Hematopoietic multipotent progenitor cell treated with erythropoietin and hydrocortisone succinate and interleukin-3 and kit ligand, for 4 days (in vitro differentiated cells): Measurements from ENCODE around the gene AGAP1.

Experiments used
- DNase-seq: peaks from one replicate; pipeline ENCODE4 v3.0.0-alpha.2; 2015

Gene AGAP1

DNA sequence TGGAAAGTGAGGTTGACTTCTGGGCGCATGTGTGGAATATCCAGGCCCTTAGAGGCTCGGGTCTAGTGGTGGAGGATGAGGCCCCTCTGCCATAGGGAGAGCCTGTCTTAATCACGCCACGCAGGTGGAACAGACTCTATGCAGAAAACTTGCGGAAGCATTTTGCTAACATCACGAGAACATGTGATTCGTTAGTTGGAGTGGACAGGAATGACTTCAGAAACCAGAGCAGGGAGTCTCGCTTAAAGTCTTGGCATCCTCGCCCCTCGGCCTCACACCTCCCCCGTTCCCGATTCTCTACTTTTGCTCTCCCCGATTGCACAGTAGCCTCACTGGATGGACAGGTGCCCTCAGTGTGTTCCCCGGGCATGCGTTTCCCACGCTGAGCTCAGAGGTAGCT lies 340.9 kb downstream of the AGAP1 start:
- no peak for DNase-seq

DNA sequence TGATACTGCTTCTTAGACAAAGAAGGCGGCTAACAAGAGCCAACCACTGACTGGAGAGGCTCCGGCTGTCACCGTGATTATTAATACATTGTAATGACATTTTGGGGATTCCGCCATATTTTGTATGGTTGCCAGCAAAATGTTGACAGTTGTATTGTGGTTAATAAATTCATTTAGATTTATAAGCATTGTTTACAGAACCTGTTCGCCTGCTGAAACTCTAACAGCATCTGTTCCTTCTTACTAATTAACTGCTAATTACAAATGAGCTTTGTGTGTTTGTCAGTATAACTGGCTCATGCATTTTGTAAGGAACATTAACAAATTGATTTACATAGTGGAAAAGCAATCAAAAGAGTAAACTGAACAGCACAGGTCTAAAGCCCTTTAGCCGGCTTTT lies 342.0 kb downstream of the AGAP1 start:
- DNase-seq = no peak

DNA sequence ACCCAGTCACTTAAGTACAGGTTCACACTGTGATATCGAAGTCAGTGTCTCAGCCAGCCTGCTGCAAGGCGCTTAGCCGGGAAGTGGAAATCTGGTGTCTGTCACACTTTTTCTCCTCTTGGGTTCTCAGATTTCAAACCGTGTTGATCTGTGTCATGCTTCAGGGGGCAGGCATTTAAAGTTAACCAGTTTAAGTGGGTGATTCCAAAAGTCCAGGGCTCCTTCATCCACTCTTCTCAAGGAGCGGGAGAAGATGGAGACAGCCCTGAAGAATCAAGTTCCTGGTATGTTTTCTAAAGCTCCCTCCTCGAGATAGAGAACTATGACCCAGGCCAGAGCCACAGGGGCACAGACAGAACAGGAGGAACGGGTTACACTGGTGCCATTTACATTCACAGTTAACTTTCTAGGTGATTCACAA lies 342.7 kb downstream of the AGAP1 start:
- DNase-seq = no peak

DNA sequence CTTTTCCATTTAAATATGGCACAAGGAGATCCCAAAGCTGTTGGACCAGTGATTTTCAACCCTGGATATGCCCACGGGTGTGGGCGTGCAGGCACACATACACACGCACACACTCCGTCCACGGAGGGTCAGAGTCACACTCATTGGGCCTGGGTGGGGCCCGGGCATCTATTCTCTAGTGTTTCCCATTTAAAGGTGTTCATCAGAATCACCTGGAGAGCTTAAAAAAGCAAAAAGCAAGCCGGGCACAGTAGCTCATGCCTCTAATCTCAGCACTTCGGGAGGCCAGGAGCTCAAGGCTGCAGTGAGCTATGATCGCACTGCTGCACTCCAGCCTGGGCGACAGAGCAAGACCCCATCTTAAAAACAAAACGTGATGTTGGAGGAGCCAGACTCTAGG lies 345.4 kb downstream of the AGAP1 start:
- DNase-seq = no peak

DNA sequence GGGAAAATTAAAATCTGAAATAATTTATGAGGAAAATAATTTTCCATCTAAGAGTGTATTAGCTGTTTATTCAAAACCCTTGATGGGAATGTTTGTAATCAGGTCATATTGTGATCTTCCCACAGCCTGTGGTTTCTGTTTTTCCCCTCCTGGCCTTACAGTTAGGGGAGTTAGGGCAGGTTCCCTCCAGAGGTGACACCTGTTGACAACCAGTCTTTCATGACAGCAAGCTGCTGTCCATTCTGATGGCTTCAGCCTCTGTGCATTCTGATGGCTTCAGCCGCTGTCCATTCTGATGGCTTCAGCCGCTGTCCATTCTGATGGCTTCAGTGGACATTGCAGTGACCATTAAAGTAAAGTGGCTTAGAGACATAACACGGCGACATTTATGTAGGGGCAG lies 346.1 kb downstream of the AGAP1 start:
- no peak for DNase-seq

DNA sequence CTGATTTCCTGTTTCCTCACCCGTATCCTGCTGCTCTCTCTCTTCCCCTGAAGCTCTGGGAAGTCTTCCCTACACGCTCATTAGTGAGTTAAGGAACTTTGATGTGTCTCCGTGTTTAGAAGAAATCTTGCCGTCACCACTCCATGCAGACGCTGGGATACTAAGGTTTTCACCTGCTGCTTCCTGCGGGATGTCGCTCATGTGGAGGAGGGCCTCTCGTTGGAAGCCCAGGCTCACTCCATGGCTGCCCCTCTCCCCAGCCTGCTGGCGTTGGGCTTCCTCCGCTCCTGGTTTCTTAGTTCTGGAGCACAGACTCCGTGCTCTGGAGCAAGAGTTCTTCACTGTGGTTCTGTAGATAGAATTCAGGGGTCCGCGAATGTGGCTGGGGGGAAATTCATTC lies 348.0 kb downstream of the AGAP1 start:
- no peak for DNase-seq

DNA sequence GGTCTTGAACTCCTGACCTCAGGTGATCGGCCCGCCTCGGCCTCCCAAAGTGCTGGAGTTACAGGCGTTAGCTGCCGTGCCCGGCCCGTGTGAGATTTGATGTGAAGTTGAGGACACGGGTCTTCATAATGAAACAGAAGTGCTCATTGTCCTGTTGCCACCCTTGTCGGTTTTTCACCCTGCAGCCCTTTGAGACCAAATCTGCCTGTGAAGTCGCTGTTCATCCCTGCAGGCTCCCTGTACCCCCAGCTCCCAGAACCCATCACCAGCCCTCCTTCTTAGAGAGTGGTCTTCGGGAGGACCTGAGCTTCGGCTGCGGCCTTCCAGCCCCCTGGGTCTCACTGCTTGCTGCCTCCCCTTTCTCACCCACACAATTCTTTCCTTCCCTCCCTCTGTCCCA lies 349.1 kb downstream of the AGAP1 start:
- DNase-seq = no peak

DNA sequence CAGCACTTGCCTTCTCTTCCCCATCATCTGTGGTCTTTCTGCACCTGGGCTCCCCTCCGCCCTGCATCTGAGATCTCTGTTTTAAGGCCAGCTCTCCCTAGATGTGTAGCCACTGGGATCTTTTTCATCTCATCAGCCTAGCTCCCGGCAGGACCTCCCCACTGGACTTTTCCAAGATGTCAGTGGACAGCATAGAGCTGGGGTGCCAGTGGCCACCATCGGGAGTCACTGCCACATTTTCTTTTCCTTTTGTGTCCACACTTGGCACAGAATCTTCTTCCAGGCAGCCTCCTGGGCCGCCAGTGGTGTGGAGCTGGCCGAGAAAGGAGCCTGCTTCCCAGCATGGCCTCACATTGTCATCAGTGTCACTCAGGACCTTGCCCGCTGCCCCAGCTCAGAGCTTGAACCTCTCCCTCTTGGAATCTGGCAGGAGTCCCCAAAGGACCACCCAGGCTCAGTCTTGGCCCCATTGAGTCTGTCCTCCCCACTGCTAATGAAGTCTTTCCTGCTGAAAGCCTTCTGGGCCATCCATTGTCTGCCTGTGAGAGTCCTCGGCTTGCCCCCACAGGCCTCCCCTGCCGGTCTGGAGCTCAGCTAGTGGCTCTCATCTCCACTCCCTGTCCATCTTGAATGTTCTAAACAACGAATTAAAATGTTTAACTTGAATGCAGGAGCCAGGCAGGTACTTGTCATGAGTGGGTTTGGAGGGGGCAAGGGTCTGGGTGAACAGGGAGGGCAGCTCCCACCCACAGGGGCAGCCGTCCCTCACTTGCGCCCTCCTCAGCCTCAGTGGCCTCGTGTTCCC lies 349.9 kb downstream of the AGAP1 start:
- no peak for DNase-seq

DNA sequence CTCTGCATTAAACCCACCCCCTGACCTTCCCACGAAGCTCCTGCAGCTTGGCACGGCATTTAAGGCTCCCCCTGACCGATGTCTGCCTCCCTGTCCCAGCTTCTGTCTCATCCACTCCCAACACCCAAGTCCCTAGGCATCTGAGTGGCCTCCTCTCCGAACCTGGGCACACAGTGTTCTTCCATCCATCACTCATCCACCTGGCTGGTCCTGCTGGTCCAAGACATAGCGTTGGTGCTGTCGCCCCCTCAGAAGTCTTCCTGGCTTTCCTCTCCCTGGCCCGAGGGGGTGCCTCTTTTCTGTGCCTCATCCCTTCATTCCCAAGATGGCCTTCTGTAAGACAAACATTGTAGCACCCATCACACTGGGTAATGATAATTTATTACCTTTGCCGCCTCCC lies 350.7 kb downstream of the AGAP1 start:
- DNase-seq = no peak

DNA sequence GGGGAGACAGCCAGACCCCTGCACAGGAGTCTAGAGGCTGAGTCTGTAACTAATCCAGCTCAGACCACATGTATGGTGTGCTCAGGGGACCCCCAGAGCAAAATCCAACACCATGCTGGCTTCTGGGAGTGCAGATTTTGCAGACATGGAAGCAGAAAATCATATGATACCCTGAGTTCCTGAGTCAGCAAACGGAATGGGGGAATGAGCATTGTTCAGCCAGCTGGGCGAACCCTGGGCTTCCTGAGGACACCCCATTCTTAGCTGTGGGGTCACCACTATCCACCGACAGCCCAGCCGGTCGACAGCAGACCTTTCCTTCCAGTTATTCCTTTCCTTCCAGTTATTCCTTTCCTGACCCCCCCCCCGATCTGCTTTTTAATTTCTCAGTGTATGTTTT lies 351.4 kb downstream of the AGAP1 start:
- no peak for DNase-seq

DNA sequence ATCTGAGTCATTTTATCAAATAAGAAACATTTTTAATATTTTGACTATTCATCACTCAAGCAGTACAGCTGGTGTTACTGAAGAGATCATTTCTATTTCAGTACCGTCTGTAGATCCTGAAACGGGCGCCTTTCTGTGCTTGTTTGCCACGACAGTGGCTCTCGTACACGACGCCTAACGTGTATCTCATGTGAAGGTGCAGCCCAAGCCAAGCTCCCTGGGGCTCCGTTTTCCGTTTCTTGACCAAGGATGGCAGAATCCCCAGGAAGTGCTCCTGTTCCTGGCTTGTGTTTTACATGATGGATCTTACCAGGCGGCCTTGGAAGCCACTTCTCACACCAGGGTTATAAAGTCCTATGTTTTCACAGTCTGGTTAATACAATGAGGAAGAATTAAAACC lies 353.7 kb downstream of the AGAP1 start:
- no peak for DNase-seq

DNA sequence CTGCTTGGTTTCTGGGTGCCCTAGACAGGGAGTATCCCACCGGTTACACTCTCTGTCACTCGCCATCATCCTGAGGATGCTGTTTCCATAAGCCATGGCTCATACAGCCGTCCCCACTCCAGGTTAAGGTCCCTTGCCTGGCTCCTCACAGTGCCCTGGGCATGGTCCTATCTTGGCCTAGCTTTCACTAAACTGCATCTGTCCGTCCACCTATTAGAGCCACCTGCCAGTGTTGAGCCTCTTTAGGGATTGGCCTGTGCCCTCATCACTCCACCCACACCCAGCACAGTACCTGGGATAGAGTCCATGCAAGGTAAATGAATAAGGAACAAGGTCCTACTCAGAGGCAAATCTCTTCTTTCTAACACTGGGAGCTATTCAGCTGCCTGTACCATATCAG lies 354.2 kb downstream of the AGAP1 start:
- DNase-seq = no peak

DNA sequence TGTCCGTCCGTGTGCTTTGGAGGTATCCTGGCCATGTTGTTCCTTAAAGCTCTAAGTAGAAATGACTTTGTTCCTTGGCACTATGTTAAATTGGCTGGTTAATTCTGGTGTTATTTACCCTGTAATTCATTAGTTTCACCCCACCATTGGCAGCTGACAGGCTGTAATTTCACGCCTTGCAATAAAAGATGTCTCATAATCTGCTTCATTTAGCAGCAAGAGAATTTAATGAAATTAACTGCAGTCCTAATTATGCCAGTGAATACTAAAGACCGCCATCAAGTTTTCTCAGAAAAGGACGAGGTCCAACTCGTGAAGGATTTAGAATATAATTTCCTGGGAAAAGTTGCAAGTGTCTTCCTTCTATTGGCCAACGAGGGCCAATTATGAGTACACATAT lies 355.1 kb downstream of the AGAP1 start:
- DNase-seq = no peak

DNA sequence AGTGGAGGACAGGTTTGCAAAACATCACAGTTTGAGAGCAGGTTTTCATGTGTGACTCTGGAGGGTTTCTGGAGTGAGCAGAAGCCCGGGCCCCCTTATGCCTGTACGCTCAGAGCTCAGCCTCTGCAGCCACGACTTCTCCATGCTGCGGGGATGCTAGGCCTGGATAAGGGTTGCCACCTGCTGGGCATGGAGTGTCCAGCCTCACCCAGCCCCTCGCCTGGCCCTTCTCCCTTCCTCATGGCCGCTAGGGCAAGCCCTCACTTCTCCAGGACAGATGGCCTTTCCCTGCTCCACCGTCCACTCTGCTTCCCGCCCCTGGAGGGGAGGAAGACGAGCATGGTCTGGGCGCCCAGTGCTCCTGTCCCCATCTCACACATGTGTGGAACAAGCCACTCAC lies 355.6 kb downstream of the AGAP1 start:
- no peak for DNase-seq

DNA sequence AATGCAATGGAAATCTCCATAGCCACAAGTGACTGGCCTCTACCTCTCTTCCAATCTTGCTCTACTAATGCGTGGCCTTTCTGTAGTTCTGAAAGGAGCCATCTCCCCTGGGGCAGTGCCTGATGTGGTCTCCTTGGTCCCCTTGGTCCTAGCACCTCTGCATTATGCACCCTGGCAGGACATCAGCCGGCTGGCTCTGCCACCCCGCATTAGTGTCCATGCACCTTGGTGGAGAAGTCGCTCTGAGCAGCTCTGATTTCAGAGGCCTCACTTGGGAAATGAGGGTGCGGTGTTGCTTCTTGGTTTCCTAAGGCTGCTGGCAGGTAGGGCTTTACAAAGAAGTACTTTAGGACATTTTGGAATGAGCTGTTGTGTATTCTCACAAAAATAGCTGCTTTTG lies 356.4 kb downstream of the AGAP1 start:
- no peak for DNase-seq

DNA sequence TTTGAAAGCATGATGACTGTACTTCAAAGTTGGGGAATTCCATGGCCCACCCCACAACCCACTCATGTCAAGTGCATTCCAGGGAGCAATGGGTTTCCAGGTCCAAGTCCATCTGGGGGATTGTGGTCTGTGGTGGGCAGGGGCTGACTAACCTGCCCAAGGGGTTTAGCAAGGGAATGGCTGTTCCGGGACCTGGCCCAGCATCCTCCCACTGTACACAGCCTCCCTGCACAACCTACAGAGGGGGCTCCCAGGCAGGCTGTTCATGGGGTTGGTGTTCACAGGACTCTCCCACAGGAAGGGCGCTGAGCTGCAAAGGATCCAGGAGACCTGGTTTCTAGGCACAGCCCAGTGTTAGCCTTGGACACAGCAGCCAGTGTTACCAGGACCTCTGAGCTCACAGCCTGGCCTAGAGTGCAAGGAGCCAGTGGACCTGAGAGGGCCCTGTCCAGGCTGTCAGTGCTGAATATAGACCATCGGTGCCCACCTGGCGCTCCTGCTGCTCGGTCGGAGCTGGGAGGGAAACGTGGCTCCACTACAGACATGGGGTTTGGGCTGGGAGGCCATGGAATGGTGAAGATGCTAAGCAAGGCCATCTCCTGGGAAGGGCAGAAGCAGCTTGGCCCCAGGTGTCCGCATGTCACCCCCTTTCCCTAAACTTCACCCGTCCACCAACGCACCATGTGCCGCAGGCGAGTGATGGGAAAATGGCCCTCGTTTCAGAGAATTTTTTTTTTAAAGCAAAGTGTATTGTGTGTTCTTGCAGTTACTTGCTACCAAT lies 357.1 kb downstream of the AGAP1 start:
- no peak for DNase-seq

DNA sequence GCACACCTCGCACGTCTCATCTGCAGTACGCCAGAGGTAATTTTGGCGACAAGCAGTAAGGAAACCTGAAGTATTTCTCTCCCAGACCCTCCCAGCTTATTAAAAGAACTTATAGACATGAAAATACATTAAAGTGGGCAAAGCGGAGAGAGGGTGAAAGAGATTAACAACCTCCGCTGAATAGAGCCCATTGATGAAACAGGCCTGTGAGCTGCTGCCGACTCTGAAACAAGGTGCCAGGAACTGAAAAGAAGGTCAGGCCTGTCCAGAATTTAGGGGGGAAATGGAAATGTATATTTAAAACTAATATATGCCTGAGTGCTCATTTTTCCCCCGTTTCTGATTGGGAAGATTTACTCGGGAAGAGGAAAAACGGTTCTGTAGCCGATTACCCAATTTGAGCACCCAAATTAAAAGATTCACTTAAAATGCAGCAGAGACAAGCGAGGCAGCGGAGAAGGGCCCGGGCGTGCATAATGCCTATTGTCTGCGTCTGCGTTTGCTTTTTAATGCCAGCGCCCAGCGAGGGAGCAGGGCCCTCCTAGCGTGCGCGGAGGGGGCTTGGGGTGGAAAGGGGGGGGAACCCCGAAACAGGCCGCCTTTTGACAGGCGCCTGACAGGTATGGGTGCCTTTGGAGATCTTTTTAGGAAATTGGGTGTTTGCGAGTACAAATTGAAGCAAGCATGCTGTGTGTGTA lies 358.1 kb downstream of the AGAP1 start:
- DNase-seq = no peak

DNA sequence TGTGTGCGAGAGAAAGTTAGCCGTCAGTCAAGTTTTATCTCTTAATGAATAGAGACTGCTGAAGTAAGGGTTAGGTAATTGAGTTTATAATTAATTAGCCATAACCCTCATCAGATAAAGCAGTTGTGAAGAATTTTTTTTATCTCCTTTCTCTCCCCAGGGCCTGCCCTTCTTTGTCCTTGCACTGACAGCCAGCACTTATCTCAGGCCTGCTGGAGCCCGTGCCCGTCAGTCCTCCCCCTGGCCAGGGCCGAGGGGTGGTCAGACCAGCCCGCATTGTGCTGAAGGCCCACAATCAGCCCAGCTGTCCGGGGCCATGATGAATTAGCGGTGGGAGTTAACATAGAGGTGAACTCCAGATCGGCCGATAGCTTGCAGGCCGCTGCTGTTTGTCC lies 358.7 kb downstream of the AGAP1 start:
- no peak for DNase-seq

DNA sequence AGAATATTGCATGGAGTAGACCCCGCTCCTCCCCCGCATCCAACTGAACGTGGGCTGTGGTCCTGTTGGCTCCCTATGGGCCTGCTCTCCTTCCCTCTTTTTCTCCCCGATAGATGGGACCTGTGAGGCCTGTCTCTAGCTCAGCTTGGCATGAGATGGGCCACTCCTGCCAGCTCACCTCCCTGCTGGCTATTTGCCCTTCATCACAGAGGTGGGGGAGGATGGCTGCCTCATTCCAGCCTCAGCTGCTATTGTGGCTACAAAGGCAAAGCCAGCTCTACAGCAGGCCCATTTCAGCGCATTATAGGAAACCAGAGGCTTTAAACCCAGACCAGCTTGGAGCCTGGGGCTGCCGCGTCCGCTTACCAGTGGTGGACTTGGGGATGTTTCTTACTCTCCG lies 360.4 kb downstream of the AGAP1 start:
- DNase-seq = no peak

DNA sequence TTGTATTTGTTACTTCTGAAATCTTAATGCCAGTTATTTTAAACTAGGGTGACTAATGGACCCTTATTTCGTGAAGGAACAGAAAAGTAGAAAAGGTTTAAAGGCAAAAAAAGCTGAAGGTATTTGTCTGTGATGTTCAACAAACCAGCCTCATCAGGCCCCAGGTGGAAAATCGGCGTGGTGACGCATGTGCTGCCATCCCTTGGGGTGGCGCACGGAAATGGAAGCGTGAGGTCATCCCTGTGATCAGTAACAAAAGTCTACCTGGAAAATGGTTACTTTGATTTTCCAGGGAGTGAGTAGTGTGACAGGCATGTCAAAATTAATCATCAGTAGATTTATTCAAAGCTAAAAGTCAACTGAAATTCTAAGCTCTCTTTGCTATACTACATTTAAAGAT lies 361.2 kb downstream of the AGAP1 start:
- DNase-seq = no peak

DNA sequence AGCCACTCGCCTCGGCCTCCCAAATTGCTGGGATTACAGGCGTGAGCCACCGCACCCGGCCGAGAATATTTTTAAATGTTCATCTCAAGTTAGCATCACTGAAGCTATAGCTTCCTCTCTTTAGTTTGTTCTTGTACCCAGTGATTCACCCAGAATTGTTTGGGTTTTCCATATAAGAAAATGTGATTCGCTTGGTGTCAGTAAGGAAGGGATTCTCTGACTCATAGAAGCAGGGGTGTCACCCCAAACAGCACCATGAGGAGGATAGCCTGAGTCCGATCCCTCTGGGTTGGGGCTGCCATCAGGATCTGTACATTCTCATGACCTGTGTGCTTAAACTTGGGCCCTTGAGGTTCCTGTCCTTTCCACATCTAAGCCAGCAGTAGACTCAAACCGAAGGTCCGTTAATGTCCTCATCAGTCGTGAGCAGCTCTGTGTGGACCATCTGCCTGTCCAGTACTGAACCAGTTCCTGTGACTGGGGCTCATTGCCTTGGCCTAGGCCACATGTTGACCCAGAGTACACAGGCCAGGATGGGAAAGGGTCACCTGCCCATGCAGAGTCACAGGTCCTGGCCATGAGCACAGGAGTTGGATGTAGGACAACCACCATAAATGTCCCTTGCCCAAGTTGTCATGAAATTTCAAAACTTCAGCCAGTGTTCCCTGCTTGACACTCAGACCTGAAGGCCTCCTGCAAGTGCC lies 362.5 kb downstream of the AGAP1 start:
- DNase-seq = no peak

DNA sequence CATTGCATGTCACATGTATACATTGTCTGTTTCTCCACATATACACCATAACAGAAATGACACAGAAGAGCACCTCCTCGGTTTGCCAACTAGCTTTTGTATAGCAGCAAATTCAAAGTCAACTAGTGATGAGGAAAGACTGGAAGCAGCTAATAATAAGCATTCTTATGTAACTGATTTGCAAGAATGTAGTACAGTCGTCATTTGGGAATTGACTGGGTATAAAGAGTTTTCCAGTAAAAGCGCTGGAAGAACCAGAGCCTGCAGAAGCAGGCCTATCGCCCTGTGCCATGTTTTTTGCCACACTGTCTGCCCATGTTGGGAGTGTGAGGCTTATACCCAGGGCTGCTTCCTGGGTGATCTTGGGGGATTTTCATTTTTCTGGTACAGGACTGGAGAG lies 363.8 kb downstream of the AGAP1 start:
- no peak for DNase-seq

DNA sequence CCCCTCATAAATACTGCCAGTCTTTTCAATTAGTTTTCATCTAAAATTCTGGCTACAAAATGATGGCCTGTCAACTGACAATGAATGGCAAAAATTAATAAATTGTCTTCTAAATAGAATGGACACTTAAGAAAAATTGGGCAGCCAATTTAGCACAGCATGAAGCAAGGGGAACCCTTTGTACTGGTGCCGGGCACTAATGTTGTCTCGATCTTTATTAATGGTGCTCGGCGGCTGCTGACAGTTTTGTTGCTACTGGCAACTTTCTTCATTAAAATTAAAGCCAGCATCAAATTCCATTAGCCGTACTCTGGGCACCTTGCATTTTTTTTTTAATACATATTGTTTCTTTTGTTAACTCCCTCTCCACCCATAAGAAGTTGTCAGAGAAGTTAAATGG lies 365.0 kb downstream of the AGAP1 start:
- DNase-seq = no peak
